ENCODE measurements around the gene AMPD3.

Gene AMPD3

GRCh38 chr11:10493041-10493663, 38.1 kb downstream of the AMPD3 start:
- ATAC-seq (ENCODE audit: low read depth): no peak
- no peak overlapping the region for H3K27ac ChIP-seq (ENCODE audit: poor library complexity, severe bottlenecking)
- H3K36me3 ChIP-seq (ENCODE audit: low read depth): peaks cover 22% of the 10 kb centered on the region

GRCh38 chr11:10494636-10495463, 39.8 kb downstream of the AMPD3 start:
- Histone ChIP-seq H3K27ac (ENCODE audit: poor library complexity, severe bottlenecking) (no peak overlapping the region), H3K27me3 (ENCODE audit: insufficient read depth, poor library complexity, severe bottlenecking) (no peaks in the 10 kb centered on the region), H3K4me3 (ENCODE audit: severe bottlenecking) (no peak overlapping the region), H3K36me3 (ENCODE audit: low read depth) (peaks cover 26% of the 10 kb centered on the region), H3K9me3 (ENCODE audit: severe bottlenecking) (no peaks in the 10 kb centered on the region), H3K4me1 (ENCODE audit: insufficient read depth, poor library complexity, severe bottlenecking) (peaks cover 7% of the 10 kb centered on the region)
- ATAC-seq (ENCODE audit: low read depth) (no peak), DNase-seq (ENCODE audit: low spot score) (no peak)
- TF ChIP-seq, protein P1, sequence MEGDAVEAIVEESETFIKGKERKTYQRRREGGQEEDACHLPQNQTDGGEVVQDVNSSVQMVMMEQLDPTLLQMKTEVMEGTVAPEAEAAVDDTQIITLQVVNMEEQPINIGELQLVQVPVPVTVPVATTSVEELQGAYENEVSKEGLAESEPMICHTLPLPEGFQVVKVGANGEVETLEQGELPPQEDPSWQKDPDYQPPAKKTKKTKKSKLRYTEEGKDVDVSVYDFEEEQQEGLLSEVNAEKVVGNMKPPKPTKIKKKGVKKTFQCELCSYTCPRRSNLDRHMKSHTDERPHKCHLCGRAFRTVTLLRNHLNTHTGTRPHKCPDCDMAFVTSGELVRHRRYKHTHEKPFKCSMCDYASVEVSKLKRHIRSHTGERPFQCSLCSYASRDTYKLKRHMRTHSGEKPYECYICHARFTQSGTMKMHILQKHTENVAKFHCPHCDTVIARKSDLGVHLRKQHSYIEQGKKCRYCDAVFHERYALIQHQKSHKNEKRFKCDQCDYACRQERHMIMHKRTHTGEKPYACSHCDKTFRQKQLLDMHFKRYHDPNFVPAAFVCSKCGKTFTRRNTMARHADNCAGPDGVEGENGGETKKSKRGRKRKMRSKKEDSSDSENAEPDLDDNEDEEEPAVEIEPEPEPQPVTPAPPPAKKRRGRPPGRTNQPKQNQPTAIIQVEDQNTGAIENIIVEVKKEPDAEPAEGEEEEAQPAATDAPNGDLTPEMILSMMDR (IDR thresholded peaks at IDR 0.05; ENCODE audit: poor library complexity, severe bottlenecking): no peak

More at GRCh38 chr11:10493041-10493663, 38.1 kb downstream of the AMPD3 start:
- no peaks in the 10 kb centered on the region for H3K9me3 ChIP-seq (ENCODE audit: severe bottlenecking)
- TF ChIP-seq, protein P1 (IDR thresholded peaks at IDR 0.05; ENCODE audit: poor library complexity, severe bottlenecking): no peak
- H3K27me3 ChIP-seq (ENCODE audit: insufficient read depth, poor library complexity, severe bottlenecking): no peaks in the 10 kb centered on the region
- peaks cover 24% of the 10 kb centered on the region for H3K4me1 ChIP-seq (ENCODE audit: insufficient read depth, poor library complexity, severe bottlenecking)
- DNase-seq (ENCODE audit: low spot score): no peak
- H3K4me3 ChIP-seq (ENCODE audit: severe bottlenecking): no peak overlapping the region

DNA sequence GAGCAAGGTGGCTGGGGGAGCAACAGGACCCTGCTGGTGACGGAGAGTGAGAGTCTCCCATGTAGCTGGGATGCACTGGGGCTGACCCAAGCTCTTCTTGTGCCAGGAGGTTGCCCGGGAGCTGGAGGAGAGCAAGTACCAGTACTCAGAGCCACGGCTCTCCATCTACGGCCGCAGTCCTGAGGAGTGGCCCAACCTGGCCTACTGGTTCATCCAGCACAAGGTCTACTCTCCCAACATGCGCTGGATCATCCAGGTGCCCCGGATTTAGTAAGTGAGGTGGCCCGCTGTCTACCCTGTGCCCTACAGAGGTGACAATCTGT, 40.4 kb downstream of the AMPD3 start:
- Histone ChIP-seq H3K4me3 (ENCODE audit: severe bottlenecking) (no peak overlapping the region), H3K9me3 (ENCODE audit: severe bottlenecking) (no peaks in the 10 kb centered on the region), H3K27me3 (ENCODE audit: insufficient read depth, poor library complexity, severe bottlenecking) (no peaks in the 10 kb centered on the region), H3K36me3 (ENCODE audit: low read depth) (peaks cover 31% of the 10 kb centered on the region), H3K27ac (ENCODE audit: poor library complexity, severe bottlenecking) (no peak overlapping the region), H3K4me1 (ENCODE audit: insufficient read depth, poor library complexity, severe bottlenecking) (peaks cover 1% of the 10 kb centered on the region)
- TF ChIP-seq, protein P1 (IDR thresholded peaks at IDR 0.05; ENCODE audit: poor library complexity, severe bottlenecking): no peak
- ATAC-seq (ENCODE audit: low read depth) (no peak), DNase-seq (ENCODE audit: low spot score) (no peak)

DNA sequence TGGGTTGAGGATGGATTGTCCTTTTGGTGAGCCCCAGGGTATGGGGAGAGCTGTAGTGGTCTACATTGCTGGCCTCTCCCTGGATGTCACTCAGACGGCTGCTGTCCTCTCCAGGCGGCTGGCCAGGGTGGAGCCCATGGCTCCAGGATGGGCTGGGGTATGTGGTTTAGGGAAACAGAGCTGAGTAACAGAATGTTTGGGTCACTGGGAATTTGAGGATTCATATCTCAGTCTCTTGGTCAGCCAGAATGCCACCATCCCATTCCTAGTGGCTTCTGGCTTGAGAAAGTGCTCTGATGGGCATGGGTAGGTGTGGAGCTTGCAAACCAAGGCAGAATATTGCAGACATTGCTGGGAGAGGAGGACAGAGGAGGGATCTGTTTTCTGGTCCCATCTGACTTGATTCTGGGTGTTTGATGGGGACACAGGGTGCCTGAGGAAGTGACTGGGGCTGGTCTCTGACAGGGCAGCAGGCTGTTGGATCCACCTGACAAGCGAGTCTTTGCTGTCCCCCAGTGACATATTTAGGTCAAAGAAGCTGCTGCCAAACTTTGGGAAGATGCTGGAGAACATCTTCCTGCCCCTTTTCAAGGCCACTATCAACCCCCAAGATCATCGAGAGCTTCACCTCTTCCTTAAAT, 41.4 kb downstream of the AMPD3 start:
- H3K36me3 ChIP-seq (ENCODE audit: low read depth): peaks cover 35% of the 10 kb centered on the region
- no peak for ATAC-seq (ENCODE audit: low read depth)
- TF ChIP-seq, protein P1 (IDR thresholded peaks at IDR 0.05; ENCODE audit: poor library complexity, severe bottlenecking): no peak

More for the DNA sequence above, 41.4 kb downstream of the AMPD3 start:
- no peaks in the 10 kb centered on the region for H3K9me3 ChIP-seq (ENCODE audit: severe bottlenecking)
- no peaks in the 10 kb centered on the region for H3K4me1 ChIP-seq (ENCODE audit: insufficient read depth, poor library complexity, severe bottlenecking)
- H3K4me3 ChIP-seq (ENCODE audit: severe bottlenecking): no peak overlapping the region
- no peak overlapping the region for H3K27ac ChIP-seq (ENCODE audit: poor library complexity, severe bottlenecking)
- DNase-seq (ENCODE audit: low spot score): no peak
- H3K27me3 ChIP-seq (ENCODE audit: insufficient read depth, poor library complexity, severe bottlenecking): no peaks in the 10 kb centered on the region

Measured in RWPE2 (cell line).